Kidney (tissue), 14 donors: ENCODE results near the gene PXDN. TPM values are rescaled to one million over a fixed set of nuclear protein-coding genes. Genes with fewer than 3 reads are reported as not detected.
"Not testable (repeated sequence)": the region's sequence is repeated elsewhere in the genome, so short reads cannot be mapped to it uniquely, and the experiment has no call there.

Experiments used
- DNase-seq, 5 donors: peaks; one replicate each; pipeline ENCODE4 v3.0.0-alpha.2; 2013 to 2020
- FAIRE-seq: peaks from 2 replicates; lab custom pipeline; 2012; peaks lifted over from hg19 to GRCh38; lab: Jason Lieb, UNC
- H3K27ac ChIP-seq, 2 donors: one replicate each; pipeline ENCODE4 v1.7.0; 2013; ENCODE audit warnings: low read depth in 2 of 2, low read length in 2 of 2, inconsistent platforms in 1 of 2
- H3K27me3 ChIP-seq: one replicate; pipeline ENCODE4 v1.7.1; 2013; ENCODE audit warnings: low read length, inconsistent platforms; ENCODE audit not compliant: control insufficient read depth, insufficient read depth
- H3K36me3 ChIP-seq, 3 donors: one replicate each; pipeline versions ENCODE4 v1.7.0 to v1.7.1; 2013; ENCODE audit warnings: low read length in 3 of 3, control low read depth in 1 of 3, inconsistent platforms in 1 of 3; ENCODE audit not compliant: insufficient read depth in 3 of 3, control insufficient read depth in 2 of 3
- H3K4me1 ChIP-seq, 3 donors: one replicate each; pipeline versions ENCODE4 v1.7.0 to v1.7.1; 2013; ENCODE audit warnings: low read length in 3 of 3, inconsistent platforms in 1 of 3, low read depth in 1 of 3; ENCODE audit not compliant: control insufficient read depth in 2 of 3, insufficient read depth in 2 of 3
- H3K4me3 ChIP-seq, 3 donors: one replicate each; pipeline versions ENCODE4 v1.7.0 to v1.8.1; 2013; ENCODE audit warnings: low read length in 3 of 3, control low read depth in 1 of 3, inconsistent platforms in 1 of 3
- H3K9ac ChIP-seq, 3 donors: one replicate each; pipeline versions ENCODE4 v1.7.0 to v1.7.1; 2013; ENCODE audit warnings: low read length in 3 of 3, control low read depth in 1 of 3, inconsistent platforms in 1 of 3
- H3K9me3 ChIP-seq, 3 donors: one replicate each; pipeline versions ENCODE4 v1.7.0 to v1.7.1; 2013; ENCODE audit warnings: low read length in 3 of 3, control low read depth in 1 of 3, inconsistent platforms in 1 of 3; ENCODE audit not compliant: control insufficient read depth in 2 of 3, insufficient read depth in 1 of 3
- CTCF ChIP-seq: IDR thresholded peaks from 3 replicates; pipeline ENCODE4 v1.5.1; 2012; ENCODE audit warnings: mild to moderate bottlenecking, moderate library complexity, borderline replicate concordance; ENCODE audit not compliant: insufficient read depth; ENCODE audit errors: extremely low read depth
- intact Hi-C: fragments of 100-400 bp; cut with DNase I; formaldehyde crosslinking; loops from one replicate; pipeline ENCODE4 v1.11.1; 2022
- polyA plus RNA-seq: library from polyadenylated mRNA; stranded (reverse); fragments of 350-450 nt; fragmentation: Illumina TruSeq; extraction: RNeasy Lipid Tissue Mini Kit (QIAGEN cat#74804); gene quantifications from one replicate; pipeline ENCODE4 v1.2.3, GENCODE V29; 2014; ENCODE audit warnings: low read depth, low replicate concordance; ENCODE audit not compliant: insufficient read depth
- total RNA-seq: library from RNA; stranded (reverse); fragmentation: NEBNext Ultra II Directional; extraction: Animal tissue kit (Norgen Biotek cat#: 25700); gene quantifications from one replicate; pipeline ENCODE4 v1.2.1, GENCODE V29; 2021
- donor health status: control.
- donor health status: control.
- donor health status: control.
- donor health status: control.
- donor health status: control.
- donor health status: DM: yes; HTN: yes; CAD: no.
- donor health status: Normal renal cell carcinoma (clear cell type).

The PXDN gene
- total and polyA plus RNA-seq, 2 donors from 2014 or later = 4.7 to 42.3 TPM

GRCh38 chr2:1707771-1708418 lies 36.4 kb downstream of the PXDN start:
- H3K9ac ChIP-seq = peak overlapping the region in 1 of 3 donors; percentile 26
- no peaks in the 10 kb centered on the region for H3K36me3 ChIP-seq
- no peak for TF ChIP-seq CTCF
- no peak overlapping the region for H3K4me3 ChIP-seq
- intact Hi-C loops = no loop called here
- DNase-seq (peak; percentile 64 to 82 (median 75)), FAIRE-seq (no peak)
- H3K4me1 ChIP-seq = peaks cover 2 to 5% (median 3%) of the 10 kb centered on the region in 3 donors
- H3K9me3 ChIP-seq = no peaks in the 10 kb centered on the region
- no peaks in the 10 kb centered on the region for H3K27me3 ChIP-seq
- no peak overlapping the region for H3K27ac ChIP-seq

GRCh38 chr2:1706089-1706841 lies 38.0 kb downstream of the PXDN start:
- H3K36me3 ChIP-seq, H3K9ac ChIP-seq, H3K4me3 ChIP-seq, H3K4me1 ChIP-seq, FAIRE-seq, H3K27me3 ChIP-seq, intact Hi-C loops, DNase-seq, H3K27ac ChIP-seq, H3K9me3 ChIP-seq: not testable (repeated sequence)

- TF ChIP-seq CTCF = no peak
- no peak overlapping the region for H3K4me3 ChIP-seq
- H3K27me3 ChIP-seq = no peaks in the 10 kb centered on the region
- FAIRE-seq (no peak), DNase-seq (no peak)
- peaks cover 2 to 5% (median 3%) of the 10 kb centered on the region in 3 donors for H3K4me1 ChIP-seq
- intact Hi-C loops = no loop called here
- H3K9me3 ChIP-seq = no peaks in the 10 kb centered on the region
- H3K36me3 ChIP-seq = no peaks in the 10 kb centered on the region
- H3K27ac ChIP-seq = no peak overlapping the region
- no peak overlapping the region for H3K9ac ChIP-seq
These were observed 38.7 kb downstream of the PXDN start for GRCh38 chr2:1705557-1706076.
